Measurements from ENCODE around the gene PLA2G12A.

The PLA2G12A gene

DNA sequence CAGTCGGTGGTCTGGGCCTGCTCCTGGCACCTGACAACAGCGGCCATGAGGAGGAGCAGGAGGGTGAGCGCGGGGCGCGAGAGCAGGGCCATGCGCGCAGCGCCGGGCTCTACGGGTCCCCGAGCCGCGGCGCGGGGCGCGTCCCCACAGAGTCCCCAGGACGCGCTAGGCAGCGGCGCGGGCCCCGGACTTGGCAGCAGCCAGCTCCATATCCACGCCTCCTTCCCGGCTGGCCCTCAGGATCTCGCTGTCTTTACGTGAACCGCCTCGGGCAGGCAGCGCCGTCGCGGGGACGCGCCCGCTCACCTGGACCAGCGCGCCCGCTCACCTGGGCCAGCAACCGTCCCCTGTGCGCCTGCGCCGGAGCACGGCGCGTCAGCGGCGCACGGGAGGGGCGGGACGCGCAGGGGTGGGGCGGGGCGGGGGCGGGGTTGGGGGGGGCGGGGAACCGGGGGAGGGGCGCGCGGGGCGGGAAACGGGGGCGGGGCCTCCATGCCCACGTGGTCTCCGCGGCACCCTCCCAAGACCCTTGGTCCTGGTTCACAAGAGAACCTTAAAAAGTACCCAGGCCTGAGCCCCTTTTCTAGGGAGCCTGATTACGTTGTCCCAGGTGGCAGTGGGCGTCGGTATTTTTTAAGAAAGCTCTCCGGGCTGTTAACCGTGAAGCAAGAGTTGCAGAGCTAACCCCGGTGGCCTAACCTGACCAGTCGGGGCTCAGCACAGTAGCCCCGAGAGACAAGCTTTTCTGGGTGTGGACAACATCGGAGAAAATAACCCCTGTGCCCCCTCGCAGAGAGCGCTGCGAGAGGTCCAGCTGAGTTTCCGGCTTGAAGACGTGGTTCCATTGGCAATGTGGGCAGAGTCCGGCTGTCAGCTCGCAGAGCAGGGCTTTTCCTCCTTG is at the start of gene PLA2G12A:
TSS of gene PLA2G12A (minus strand) at position 353 of the 901 bp plus-strand sequence. CDS start at position 92, 261 bp downstream.
- DNase-seq (ENCODE audit: low read depth in 2 of 2): peak; percentile 46

DNA sequence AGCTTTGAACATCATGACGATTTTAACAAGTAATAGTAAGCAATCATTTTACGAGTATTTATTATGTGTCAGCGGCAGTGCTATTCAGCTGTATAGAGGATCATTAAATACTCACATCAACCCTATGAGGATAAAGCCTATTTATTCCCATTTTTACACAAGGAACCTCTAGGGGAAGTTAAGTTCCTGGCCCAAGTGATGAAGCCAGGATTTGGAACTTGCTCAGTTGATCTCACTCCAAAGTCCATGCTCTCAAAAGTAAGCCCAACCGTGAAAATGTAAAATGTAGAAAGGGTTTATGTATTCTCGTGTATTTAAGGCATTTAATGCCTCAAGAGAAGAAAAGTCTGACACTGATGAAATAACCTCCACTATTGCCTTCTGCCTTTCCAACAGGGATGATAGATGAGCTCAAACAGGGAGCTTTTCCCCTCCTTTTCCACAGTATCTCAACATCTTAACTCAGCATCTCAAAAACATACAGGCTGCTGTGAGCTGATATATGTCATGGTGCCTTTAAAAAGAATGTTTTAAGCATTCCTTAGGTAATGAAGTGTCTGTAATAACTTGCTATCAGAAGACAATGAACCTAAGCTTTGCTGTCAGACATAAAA is 35.0 kb upstream of the PLA2G12A start:
- DNase-seq (ENCODE audit: low read depth in 2 of 2): no peak

DNA sequence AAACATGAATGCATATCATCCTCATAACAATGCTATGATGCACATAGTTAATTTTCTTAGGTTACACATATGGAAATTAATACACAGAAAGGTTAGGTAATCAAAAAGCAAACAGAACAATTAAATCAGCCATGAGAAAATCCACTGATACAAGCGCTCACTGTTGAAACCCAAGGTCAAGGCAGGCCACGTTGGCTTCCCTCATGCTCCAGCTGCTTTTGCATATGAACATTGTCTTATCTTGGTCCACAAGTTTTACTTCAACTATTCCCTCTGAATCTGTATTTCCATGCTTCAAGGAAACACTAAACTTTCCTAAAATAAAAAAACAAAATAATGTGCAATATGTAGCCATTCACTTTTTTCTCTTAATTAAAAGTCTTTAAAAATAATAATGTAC is 34.5 kb upstream of the PLA2G12A start:
- no peak for DNase-seq (ENCODE audit: low read depth in 2 of 2)

DNA sequence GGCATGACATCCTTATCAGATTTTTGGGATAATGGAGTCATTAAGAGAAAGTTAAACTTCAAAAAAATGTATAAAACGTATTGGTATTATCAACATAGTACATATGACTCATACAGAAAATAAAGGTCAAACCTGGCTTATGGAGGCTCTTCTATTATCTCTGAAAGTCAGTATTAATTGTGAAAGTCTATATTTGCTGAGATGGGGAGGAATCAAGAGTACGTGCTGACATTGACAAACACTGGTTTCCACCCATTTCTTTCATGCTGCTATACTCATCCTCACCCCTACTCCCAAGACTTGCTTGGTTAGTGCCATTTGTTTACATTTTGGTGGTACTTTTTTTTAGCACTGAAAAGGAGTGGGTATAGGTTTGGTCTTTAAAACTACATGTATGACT is 30.8 kb upstream of the PLA2G12A start:
- DNase-seq (ENCODE audit: low read depth in 2 of 2): no peak

DNA sequence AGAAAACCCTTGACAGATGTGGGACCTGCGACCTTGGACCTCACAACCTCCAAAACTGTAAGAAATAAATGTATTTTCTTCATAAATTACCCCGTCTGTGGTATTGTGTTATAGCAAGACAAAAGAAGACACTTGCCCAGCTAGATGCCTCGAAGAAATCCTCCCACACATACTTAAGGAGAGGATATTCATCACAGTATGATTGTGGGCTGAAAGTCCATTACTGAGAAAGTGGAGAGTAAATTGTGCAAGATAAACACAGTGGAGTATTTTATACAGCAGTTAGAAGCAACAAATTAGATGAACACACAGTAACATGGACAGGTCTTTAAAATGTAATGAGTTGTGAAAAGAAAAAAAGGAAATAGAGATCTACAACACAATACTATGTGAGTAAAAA is 25.8 kb upstream of the PLA2G12A start:
- DNase-seq (ENCODE audit: low read depth in 2 of 2): no peak

DNA sequence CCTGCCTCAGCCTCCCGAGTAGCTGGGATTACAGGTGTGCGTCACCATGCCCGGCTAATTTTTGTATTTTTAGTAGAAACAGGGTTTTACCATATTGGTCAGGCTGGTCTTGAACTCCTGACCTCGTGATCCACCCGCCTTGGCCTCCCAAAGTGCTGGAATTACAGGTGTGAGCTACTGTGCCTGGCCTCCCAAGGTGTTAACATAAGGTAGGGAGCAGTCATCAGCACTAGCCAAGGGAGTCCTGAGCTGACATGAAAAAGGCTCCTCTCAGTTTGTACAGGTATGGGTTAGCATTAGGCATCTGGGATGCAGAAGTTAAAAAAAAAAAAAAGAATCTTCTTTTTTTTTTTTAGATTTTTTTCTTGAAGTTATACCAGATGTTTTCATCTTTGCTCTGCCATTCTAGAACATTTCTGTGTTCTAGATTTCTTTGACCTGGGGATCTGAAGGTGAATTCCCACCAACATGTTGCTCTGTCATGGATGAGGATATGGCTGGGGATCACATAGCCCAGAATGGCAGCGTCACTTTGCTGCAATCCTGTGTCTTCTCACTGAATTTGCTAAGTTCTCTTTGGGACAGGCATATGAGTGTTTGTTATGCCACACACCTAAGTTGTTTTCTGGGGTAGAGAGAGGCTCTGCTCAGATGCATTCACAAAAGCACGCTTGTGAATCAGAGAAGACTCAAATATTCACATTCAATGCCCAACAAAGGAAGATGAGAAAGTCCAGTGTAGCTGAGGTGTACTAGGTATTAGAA is 24.4 kb upstream of the PLA2G12A start:
- DNase-seq (ENCODE audit: low read depth in 2 of 2): no peak

- DNase-seq (ENCODE audit: low read depth in 2 of 2): no peak
Measured at GRCh38 chr4:109752525-109752924, 22.7 kb upstream of the PLA2G12A start.

DNA sequence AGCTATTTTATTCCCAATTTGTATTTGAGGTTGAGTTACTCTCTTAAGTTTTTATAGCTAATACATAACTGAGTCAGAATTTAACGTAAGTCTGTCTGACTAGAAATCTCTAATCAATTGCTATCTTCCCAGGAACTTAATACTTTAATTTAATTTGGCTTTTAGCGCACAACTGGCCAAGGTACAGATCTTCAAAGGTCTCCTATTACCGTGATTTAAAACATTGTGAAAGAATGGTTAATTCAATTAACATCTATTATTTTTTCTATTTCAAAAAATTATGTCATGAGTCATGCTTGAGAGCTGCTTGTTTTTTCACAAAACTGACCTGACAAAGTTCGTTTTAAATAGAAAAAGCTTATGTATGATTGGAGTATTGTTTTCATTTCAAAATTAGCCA is 22.0 kb upstream of the PLA2G12A start:
- no peak for DNase-seq (ENCODE audit: low read depth in 2 of 2)

DNA sequence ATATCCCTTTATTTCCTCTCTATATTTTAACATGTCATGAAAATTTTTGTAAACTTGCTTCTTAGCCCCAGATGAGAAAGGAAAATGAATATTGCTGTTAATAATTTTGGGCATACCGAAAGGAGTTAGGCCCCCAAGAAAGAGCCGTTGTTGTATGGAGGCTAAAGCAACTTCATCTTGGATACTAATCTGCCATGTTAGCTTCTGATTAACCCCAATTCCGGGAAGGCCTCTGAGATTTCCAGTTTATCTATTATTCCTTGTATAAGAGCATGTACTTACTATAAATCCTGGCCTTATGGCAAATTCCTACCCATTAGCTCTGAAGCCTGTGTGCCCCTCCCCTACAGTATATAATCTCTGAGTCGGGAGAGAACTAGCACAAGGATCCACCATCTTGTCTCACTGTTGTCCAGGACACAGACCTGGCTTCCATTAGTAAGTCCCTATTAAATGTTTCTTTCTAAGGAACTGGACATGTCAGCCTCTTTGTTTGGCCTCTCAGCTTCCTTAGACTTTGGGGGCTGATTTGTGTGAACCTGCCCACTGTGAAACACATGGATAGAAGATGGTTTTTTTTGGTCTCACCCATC is 20.9 kb upstream of the PLA2G12A start:
- DNase-seq (ENCODE audit: low read depth in 2 of 2): no peak

DNA sequence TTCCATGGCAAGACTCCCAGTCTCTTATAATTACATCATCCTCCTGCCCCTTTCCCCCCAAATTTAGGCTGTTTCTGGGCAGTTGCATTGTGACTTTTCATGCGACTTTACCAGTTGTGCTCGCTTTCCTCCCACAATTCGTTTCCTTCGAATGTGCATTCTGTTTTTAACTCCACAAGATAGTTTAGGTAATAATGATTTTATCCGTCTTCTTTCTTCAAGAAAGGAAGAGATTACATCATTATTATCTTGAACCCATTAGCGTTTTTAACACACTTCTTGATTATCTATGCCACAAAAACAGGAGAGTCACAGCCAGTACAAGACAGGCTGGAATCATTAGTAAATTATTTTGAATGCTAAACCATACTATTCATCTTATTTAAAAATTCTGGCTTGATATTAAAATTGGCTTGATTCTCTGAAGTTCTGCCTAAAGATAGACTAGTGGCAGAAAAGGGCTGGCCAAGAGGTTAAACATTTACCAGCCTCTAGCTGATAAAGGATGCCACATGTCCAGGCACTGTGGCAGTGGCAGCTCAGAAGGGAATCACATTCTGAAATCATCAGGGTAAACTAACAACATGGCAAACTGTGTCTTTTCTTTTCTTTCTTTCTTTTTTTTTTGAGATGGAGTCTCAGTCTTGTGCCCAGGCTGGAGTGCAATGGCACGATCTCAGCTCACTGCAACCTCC is 19.7 kb upstream of the PLA2G12A start:
- DNase-seq (ENCODE audit: low read depth in 2 of 2): no peak

GRCh38 chr4:109748114-109748513 is 18.2 kb upstream of the PLA2G12A start:
- DNase-seq (ENCODE audit: low read depth in 2 of 2): no peak

DNA sequence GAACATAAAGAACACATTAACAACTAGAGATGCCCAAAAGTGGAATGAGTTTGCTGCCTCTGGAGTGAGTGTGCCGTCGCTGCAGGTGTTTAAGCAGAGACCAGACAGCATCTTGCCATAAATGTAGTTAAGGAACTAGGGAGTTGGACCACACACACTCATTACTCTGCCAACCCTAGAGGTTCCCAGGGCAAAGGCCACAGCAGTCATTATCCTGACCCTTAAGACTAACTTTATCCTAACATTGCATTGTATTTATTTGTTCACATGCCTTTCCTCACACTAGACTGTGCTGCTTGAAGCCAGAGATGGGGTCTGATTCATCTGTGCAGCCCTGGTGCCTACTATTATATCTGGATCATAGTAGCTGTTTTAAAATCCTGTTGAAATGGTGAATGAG is 16.9 kb upstream of the PLA2G12A start:
- DNase-seq (ENCODE audit: low read depth in 2 of 2): no peak

DNA sequence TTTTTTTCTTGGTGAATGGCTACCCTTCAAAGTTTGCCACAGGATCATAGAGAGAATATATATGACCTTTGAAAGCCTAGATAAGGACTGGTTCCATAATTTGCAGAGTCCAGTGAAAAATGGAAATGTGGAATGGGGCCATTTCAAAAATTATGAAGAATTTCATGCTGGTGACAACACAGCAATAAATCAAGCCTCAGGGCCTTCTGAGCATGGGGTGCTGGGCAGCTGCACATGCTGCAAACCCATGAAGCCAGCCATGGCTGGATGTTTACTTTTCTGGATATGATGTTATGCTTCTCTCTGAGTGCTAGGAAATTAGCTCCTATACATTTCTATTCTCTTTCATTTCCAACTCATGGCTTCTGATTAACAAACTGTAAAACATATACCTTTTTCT is 16.0 kb upstream of the PLA2G12A start:
- no peak for DNase-seq (ENCODE audit: low read depth in 2 of 2)

- DNase-seq (ENCODE audit: low read depth in 2 of 2): no peak
Measured at GRCh38 chr4:109739547-109739946, 9.7 kb upstream of the PLA2G12A start.

DNA sequence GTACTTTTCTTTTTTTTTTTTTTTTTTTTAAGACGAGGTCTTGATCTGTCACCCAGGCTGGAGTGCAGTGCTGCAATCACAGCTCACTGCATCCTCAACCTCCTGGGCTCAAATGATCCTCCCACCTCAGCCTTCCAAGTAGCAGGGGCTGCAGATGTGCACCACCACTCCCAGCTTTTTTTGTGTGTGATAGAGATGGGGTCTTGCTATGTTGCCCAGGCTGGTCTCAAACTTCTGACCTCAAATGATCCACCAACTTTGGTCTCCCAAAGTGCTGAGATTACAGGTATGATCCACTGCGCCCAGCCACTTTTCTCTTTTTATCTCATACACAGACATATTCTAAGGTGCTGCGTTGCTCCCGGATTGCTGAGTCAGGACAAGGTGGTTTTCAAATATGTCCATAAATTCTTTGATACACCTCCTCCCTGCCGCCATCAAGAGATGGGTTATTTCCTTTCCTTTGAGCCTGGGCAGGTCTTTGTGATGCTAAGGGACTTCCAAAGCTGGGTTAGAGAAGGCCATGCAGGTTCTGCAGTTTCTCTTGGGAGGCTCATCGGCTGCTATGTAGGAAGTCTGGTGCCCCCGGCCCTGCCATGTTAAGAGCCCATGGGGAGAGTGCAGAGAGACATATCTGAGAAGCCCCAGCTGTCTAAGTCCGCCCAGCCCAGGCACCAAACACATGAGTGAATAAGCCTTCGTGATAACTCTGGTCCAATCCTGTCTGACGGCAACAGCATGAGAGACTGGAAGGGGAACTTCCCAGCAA is 8.4 kb upstream of the PLA2G12A start:
- DNase-seq (ENCODE audit: low read depth in 2 of 2): no peak

DNA sequence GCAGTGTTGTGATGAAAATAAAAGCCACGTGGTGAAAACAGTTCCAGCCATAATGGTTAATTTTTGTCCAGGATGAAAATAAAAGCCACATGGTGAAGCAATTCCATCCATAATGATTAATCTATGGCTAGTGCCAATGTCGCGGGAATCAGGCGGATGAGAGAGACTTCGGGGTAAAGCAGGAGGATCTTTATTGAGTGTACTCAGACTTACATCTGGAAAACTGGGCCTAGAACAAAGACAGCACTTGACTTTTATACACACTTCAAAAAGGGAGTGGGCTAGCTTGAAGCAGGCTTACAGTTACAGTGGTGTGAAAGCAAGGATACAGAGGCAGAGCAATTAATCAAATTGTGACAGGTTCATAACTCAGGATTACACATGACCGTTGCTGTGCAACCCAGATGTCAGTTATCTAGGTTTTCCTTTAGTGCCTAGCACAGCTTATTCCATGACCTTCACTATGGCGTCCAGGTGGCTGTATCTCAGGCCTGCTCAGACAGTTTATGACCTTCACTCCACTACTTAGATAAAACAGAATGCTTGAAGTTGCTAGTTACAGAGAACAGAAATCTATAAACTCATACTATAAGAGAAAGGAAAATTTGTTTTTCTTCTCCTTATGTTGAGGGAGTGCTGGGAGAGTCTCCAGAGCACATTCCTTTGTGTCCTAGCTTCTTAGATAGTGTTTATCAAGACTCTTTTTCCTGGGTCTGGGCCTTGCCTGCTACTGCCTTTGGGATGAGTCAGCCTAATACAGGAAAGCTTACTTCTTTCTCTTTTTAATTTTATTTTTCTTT is 5.9 kb upstream of the PLA2G12A start:
- DNase-seq (ENCODE audit: low read depth in 2 of 2): no peak

- no peak for DNase-seq (ENCODE audit: low read depth in 2 of 2)
Measured at GRCh38 chr4:109733728-109734127, 3.9 kb upstream of the PLA2G12A start.

GRCh38 chr4:109730619-109731545 is 1.0 kb upstream of the PLA2G12A start:
- no peak for DNase-seq (ENCODE audit: low read depth in 2 of 2)
